ENCODE data around the gene FAM219A.
A peak's percentile ranks its signal among the peaks of the same experiment; 100 is the strongest.
"Not testable (repeated sequence)": the region's sequence is repeated elsewhere in the genome, so short reads cannot be mapped to it uniquely, and the experiment has no call there.

The FAM219A gene

GRCh38 chr9:34443976-34444375 is 14.4 kb downstream of the FAM219A start:
- DNase-seq (ENCODE audit: low spot score) = no peak

DNA sequence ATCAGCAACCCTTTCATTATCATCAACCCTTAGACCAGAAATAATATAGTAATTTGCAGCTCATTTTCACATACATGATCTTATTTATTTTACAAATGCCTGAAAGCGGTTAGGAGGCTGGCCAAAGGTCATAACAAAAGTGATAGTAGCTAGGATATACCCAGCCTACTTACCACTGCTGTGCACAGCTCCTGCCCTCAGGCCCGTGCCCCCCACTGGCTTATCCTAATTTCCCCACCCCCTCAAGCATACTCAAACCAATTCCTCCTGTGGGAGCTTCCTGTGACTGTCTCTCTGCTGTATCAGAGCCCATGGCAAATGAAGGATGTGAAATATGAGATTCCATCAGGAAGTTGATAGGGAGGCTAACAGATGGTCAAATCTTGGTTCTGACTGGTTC is 14.8 kb downstream of the FAM219A start:
- DNase-seq (ENCODE audit: low spot score) = no peak

DNA sequence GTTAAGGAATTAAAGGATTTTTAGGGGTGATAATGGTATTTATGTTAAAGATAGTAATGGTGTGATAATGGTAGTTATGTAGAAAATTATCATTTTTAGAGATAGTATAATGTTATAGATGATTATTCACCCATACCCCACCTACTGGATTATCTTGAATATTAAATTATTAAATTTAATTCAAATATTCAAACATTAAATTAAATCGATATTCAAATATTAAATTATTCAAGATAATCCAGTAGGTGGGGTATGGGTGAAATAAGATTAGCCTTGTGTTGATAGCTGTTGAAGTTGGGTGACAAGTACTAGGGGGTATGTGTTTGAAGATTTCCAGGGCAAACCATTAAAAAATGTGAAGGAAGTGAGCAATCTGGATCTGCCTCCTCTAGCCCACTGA is 15.6 kb downstream of the FAM219A start:
- DNase-seq (ENCODE audit: low spot score) = no peak

DNA sequence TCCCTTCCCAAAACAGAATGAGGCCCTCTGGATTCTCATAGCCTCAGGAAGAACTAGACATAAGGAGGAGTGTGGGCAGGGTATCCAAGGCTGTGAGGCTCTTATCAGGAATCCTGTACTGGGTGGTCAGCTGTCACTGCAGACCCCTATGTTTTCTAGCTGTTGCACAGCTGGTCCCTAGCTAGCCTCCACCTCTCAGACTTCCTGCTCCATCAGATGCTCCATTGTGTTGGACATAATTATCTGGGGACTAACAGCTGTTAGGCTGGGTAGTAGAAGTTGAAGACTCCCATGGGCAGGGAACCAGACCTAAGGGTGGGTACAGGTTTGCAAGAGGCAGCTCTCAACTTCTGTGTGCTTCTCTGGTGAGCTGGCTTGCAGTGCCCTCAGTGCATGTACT is 18.4 kb downstream of the FAM219A start:
- no peak for DNase-seq (ENCODE audit: low spot score)

GRCh38 chr9:34438465-34438864 is 19.9 kb downstream of the FAM219A start:
- not testable (repeated sequence) for DNase-seq (ENCODE audit: low spot score)

DNA sequence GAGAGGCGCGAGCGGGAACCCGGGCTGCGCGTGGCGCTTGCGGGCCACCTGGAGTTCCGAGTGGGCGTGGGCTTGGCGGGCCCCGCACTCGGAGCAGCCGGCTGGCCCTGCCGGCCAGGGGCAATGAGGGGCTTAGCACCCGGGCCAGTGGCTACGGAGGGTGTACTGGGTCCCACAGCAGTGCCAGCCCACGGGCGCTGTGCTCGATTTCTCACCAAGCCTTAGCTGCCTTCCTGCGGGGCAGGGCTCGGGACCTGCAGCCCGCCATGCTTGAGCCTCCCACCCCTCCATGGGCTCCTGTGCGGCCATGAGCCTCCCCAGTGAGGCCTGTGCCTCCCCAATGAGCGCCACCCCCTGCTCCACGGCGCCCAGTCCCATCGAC is 20.5 kb downstream of the FAM219A start:
- DNase-seq (ENCODE audit: low spot score) = not testable (repeated sequence)

DNA sequence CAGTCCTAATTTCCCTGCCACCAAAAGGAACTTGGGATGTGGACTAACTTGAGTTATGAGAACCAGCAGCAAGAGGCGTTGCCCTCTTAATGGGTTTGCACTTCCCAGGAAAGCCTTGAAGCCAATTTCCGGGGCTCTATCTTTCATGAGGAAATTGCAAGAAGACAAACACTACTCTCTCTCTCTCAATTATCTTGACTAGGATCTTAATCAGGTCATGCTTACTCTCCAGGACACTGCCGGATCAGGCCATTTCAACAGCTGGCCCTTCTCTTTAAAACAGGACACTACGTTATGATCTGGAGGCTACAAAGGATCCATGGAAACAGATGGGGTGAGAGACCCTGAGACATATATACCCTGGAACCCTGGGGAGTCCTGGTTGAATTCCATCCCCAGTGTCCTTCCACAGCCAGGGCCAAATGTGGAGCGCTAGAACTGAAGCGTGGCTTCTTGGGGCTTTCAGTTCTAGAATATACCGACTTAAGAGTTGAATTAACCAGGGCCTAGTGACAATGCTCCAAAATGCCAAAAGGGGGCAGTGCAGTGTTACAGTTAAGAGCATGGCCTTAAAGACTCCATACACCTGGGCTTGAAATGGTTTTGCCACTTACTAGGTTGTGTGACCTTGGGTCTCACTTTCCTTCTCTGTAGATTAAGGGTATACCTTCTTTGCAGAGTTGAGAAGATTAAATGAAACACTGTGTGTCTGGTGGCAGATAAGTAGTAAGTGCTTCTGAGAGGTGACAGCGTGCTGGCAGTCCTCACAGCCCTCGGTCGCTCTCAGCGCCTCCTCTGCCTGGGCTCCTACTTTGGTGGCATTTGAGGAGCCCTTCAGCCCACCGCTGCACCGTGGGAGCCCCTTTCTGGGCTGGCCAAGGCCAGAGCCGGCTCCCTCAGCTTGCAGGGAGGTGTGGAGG is 21.1 kb downstream of the FAM219A start:
- no peak for DNase-seq (ENCODE audit: low spot score)

DNA sequence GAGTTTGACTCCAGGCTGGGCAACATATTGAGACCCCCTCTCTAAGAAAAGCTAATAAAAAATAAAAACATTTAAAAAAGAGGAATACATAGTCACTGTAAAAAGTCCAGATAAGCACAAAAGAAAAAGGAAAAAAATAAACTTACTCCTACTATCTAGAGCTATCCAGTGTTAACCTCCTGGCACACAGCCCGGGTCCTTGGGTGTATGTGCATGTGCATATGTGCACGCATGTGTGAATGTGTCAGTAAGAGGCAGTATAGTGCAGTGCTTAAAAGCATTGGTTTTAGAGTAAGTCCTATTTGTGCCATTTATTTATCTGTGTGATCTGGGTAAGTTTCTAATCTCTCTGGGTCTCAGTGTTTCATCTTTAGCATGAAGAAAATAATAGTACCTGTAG is 26.7 kb downstream of the FAM219A start:
- DNase-seq (ENCODE audit: low spot score) = no peak

DNA sequence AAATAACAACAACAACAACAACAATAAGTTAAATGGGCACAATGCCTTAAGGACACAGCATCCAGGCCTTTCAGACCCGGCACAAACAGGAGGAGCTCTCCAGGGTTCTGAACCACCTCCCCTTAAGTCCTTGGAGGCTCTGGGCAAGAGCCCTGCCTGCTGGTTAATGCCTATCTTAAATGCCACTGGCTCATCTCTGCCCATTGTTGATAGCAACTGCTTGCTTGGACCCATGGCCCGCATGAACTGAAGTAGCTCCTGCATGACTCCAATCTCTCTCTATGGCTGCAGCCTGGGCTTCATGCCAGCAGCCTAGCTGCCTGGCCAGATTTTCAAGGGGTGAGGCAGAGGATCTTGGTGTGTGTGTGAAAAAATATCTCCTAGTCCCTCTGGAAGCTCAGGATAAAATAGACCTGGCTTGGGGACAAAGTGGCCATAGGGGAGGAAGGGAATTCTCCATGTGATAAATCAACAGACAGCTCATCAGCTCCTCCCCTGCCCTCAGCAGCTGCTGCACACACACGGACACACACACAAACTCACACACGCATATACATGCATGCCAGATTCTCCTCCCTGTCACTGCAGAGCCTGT is 27.4 kb downstream of the FAM219A start:
- DNase-seq (ENCODE audit: low spot score) = peak; percentile 73

- DNase-seq (ENCODE audit: low spot score) = no peak
Measured at GRCh38 chr9:34428325-34428958, 29.9 kb downstream of the FAM219A start.

DNA sequence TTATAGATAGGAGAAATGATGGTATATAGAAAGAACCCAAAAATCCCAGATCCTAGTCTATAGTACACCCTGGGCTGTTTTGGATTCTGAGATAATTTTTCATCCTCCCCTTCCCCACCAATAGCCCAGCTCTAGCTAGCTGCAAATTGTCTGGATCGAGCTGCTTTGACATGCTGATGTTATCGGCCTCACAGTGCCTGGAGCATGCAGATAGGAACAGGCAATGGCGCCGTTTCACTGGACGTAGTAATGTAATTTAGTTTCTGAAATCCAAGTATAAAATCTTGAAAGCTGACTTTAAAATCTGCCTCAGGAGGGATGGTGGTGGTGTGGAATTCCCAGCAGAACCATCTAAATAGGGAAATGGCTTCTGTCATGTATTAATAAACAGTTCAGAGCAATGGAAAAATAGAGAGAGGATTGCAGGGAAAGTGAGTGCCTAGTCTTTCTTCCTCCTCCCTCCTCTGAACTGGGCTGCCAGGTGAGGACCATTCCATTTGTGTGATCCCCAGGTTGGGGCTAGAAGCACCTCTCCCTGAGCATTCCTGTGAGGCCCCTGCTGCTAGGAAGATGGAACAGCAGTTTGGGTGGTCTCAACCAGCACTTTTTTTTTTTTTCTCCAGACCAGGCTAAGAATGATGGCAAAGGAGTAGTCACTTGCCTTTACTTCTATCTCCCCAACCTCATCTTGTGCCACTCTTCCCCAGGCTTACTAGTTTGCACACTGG is 31.9 kb downstream of the FAM219A start:
- DNase-seq (ENCODE audit: low spot score) = no peak

DNA sequence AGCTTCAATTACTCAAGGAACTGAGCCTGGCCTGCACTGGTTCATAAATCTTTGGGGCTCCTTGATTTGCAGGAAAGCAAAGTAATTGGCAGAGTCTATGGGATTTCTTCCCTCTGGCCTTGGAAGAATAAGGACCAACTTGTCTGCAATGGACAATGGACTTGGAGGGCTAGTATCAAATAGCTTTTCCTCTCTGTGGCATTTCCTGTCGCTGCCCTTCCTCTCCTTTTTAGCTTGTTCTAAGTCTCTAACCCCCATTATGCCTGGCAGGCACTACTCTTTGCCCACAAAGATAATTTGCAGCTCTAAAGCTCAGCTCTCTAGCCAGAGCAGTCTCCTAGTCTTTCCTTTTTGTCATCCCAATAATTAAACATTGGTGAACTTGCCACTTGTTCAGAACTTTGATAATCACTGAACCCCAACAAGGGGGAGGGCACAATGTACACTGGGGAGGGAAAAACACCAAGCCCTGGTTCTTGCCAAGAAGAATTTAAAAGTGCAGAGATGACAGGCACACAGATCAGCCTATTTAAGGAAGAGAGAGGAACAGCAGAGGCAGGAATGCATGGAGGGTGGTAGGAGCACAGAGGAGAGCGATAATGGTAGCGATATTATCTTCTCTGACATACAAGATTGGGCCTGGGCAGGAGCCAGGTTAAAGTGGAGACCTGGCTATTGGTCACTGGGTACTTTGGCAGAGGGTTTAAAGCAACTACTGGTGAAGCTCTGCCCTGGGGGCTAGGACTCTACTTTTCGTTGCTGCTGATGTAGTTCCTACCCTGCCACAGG is 38.5 kb downstream of the FAM219A start:
- no peak for DNase-seq (ENCODE audit: low spot score)

GRCh38 chr9:34417734-34418133 is 40.6 kb downstream of the FAM219A start:
- DNase-seq (ENCODE audit: low spot score) = no peak

- DNase-seq (ENCODE audit: low spot score) = no peak
Measured at GRCh38 chr9:34413231-34413852, 45.0 kb downstream of the FAM219A start.

- no peak for DNase-seq (ENCODE audit: low spot score)
Measured at GRCh38 chr9:34412336-34412735, 46.0 kb downstream of the FAM219A start.

- DNase-seq (ENCODE audit: low spot score) = no peak
Measured at GRCh38 chr9:34409154-34409553, 49.2 kb downstream of the FAM219A start.

GRCh38 chr9:34408173-34408572 is 50.2 kb downstream of the FAM219A start:
- no peak for DNase-seq (ENCODE audit: low spot score)

GRCh38 chr9:34406219-34406618 is 52.2 kb downstream of the FAM219A start:
- no peak for DNase-seq (ENCODE audit: low spot score)

DNA sequence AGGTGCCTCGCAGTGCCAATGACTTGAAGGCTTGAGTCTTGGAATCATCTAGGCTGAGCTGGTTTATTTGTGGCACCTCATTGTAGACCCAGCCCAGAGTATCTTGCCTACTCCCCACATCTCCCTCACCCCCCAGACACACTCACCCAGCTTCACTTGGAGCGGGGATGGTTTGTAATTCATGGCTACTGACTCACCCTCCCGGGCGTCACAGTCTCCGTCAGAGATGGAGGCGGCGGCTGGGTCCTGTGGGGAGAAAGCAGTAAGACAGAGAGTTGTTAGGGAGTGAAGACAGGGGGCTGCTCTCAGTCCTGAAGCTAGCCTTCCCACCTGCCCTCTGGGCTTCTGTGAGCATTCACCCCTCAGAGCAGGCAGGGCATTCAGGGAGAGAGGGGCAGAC is 52.7 kb downstream of the FAM219A start:
- DNase-seq (ENCODE audit: low spot score) = no peak

DNA sequence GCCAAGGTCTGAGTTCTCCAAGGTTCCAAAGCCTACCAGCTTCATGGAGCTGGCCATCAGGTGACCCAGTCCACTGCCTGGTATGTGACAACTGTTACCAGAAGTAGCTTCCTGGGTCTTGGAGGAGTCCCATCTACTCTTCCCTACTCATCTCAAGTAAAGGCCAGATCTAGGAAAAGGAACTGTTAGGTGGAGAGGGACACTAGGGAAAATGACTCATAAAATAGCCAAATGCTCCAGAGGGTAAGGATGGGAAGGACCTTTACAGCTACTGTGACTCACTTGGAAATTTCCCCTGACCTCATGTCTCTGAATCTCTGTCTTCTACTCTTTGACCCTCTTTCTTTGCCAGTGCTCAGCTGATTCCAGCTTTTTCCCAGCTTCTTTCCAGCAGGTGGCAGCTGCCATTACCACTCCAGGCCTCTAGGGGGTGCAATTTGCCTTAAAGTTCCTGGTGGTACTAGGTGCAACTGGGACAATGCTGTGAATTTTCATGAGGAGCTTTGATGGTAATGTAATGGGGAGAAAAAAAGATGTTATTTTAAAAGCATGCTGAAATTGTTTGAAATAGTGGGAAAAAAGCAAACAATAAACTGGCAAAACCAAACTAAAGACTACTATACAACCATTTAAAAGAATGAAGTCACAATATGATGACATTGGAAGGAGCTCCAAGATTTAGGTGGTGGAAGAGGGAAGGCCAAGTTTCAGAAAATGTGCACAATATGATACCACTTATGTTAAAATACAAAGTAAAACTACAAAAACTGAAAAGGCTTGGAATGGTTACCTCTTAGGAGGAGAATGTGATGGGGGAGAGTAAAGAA is 54.6 kb downstream of the FAM219A start:
- no peak for DNase-seq (ENCODE audit: low spot score)
